ENCODE measurements around the gene MYZAP.

DNA sequence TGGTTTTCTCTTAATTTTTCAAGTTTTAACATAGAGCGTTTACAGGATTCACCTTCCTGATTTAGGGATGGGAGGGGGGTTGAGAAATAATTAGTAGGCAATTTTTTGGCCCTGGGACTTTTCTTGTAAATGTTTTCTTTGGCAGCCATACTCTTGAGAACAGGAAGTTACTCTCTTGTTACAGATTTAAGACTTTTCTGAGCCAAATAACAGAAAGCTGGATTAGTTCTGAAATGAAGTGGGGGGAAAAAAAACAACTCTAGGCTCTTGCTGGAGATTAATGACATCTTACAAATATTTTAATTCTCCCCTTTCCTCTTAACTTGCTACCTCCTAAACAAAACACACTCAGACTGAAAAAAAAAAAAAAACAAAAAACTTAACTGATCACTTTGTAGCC is 101.0 kb downstream of the MYZAP start:
- TF ChIP-seq, protein P1, sequence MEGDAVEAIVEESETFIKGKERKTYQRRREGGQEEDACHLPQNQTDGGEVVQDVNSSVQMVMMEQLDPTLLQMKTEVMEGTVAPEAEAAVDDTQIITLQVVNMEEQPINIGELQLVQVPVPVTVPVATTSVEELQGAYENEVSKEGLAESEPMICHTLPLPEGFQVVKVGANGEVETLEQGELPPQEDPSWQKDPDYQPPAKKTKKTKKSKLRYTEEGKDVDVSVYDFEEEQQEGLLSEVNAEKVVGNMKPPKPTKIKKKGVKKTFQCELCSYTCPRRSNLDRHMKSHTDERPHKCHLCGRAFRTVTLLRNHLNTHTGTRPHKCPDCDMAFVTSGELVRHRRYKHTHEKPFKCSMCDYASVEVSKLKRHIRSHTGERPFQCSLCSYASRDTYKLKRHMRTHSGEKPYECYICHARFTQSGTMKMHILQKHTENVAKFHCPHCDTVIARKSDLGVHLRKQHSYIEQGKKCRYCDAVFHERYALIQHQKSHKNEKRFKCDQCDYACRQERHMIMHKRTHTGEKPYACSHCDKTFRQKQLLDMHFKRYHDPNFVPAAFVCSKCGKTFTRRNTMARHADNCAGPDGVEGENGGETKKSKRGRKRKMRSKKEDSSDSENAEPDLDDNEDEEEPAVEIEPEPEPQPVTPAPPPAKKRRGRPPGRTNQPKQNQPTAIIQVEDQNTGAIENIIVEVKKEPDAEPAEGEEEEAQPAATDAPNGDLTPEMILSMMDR (IDR thresholded peaks at IDR 0.05; ENCODE audit: insufficient read depth, low read length), result no peak
- TF ChIP-seq, protein P2, sequence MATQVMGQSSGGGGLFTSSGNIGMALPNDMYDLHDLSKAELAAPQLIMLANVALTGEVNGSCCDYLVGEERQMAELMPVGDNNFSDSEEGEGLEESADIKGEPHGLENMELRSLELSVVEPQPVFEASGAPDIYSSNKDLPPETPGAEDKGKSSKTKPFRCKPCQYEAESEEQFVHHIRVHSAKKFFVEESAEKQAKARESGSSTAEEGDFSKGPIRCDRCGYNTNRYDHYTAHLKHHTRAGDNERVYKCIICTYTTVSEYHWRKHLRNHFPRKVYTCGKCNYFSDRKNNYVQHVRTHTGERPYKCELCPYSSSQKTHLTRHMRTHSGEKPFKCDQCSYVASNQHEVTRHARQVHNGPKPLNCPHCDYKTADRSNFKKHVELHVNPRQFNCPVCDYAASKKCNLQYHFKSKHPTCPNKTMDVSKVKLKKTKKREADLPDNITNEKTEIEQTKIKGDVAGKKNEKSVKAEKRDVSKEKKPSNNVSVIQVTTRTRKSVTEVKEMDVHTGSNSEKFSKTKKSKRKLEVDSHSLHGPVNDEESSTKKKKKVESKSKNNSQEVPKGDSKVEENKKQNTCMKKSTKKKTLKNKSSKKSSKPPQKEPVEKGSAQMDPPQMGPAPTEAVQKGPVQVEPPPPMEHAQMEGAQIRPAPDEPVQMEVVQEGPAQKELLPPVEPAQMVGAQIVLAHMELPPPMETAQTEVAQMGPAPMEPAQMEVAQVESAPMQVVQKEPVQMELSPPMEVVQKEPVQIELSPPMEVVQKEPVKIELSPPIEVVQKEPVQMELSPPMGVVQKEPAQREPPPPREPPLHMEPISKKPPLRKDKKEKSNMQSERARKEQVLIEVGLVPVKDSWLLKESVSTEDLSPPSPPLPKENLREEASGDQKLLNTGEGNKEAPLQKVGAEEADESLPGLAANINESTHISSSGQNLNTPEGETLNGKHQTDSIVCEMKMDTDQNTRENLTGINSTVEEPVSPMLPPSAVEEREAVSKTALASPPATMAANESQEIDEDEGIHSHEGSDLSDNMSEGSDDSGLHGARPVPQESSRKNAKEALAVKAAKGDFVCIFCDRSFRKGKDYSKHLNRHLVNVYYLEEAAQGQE (IDR thresholded peaks at IDR 0.05; ENCODE audit: insufficient replicate concordance, low read depth), result no peak
- no peak for TF ChIP-seq POLR2AphosphoS5 (IDR thresholded peaks at IDR 0.05; ENCODE audit: low read depth)

All from HL-60 (cell line).